HFF-Myc (cell line): Measurements from ENCODE around the gene ABLIM3.

Experiments
- DNase-seq: peaks from one replicate; pipeline ENCODE4 v3.0.0-alpha.2; 2011; ENCODE audit warnings: low read depth; ENCODE audit errors: extremely low read depth
- H3K4me3 ChIP-seq: replicated peaks from 2 replicates; pipeline ENCODE4 v1.5.1; 2011; ENCODE audit warnings: low read depth, mild to moderate bottlenecking, control low read depth, low read length
- CTCF ChIP-seq: IDR thresholded peaks from 2 replicates; pipeline ENCODE4 v1.5.1; 2012; ENCODE audit warnings: mild to moderate bottlenecking, low read depth, low read length, control low read depth; ENCODE audit errors: missing control alignments

Gene ABLIM3

GRCh38 chr5:149288436-149288835 lies 147.1 kb downstream of the ABLIM3 start:
- TF ChIP-seq CTCF = no peak
- no peak for DNase-seq
- H3K4me3 ChIP-seq = no peak overlapping the region

GRCh38 chr5:149289301-149289700 lies 148.0 kb downstream of the ABLIM3 start:
- TF ChIP-seq CTCF = no peak
- DNase-seq = no peak
- H3K4me3 ChIP-seq = no peak overlapping the region

- H3K4me3 ChIP-seq = no peak overlapping the region
- no peak for DNase-seq
- TF ChIP-seq CTCF = no peak
Observed at GRCh38 chr5:149294872-149295829, 153.9 kb downstream of the ABLIM3 start.

- no peak overlapping the region for H3K4me3 ChIP-seq
- no peak for DNase-seq
- no peak for TF ChIP-seq CTCF
Observed at GRCh38 chr5:149297340-149298025, 156.2 kb downstream of the ABLIM3 start.

- no peak for DNase-seq
- no peak for TF ChIP-seq CTCF
- H3K4me3 ChIP-seq = no peak overlapping the region
Observed at GRCh38 chr5:149298163-149298562, 156.9 kb downstream of the ABLIM3 start.

GRCh38 chr5:149298842-149299404 lies 157.6 kb downstream of the ABLIM3 start:
- no peak overlapping the region for H3K4me3 ChIP-seq
- DNase-seq = no peak
- no peak for TF ChIP-seq CTCF
